GM12891 (cell line): ENCODE results near the gene GSN.

Experiments used
- POLR2A ChIP-seq: IDR thresholded peaks from 2 replicates; pipeline ENCODE4 v1.6.1; 2011; ENCODE audit warnings: low read depth, low read length, control low read depth
- POLR2AphosphoS5 ChIP-seq: IDR thresholded peaks from 2 replicates; pipeline ENCODE4 v1.6.1; 2011; ENCODE audit warnings: low read depth, low read length, control low read depth
- POU2F2 ChIP-seq: IDR thresholded peaks from 2 replicates; pipeline ENCODE4 v1.6.1; 2011; ENCODE audit warnings: low read depth, mild to moderate bottlenecking, control low read depth, low read length, moderate library complexity
- SPI1 ChIP-seq: IDR thresholded peaks from 2 replicates; pipeline ENCODE4 v1.6.1; 2011; ENCODE audit warnings: low read depth, low read length, control low read depth

- TF ChIP-seq POLR2A (no peak), POLR2AphosphoS5 (no peak), POU2F2 (no peak), SPI1 (no peak)
These were observed 14.0 kb upstream of the GSN start for GRCh38 chr9:121253821-121254501.
